GM13977 (cell line): ENCODE results near the gene EPDR1.

ENCODE experiments used
- DNase-seq: peaks from one replicate; pipeline ENCODE4 v3.0.0; 2012; ENCODE audit warnings: low spot score
- CTCF ChIP-seq: IDR thresholded peaks from 2 replicates; pipeline ENCODE4 v1.5.1; 2012; ENCODE audit warnings: mild to moderate bottlenecking, control low read depth; ENCODE audit not compliant: insufficient read depth; ENCODE audit errors: extremely low read depth, missing control alignments
- in situ Hi-C: fragments of 300-500 bp; cut with MboI; formaldehyde crosslinking; loops from one replicate; pipeline ENCODE4 v1.12.0; 2022; ENCODE audit warnings: low sequenced_read_pairs, low pct_unique_long_range_greater_than_20kb, mixed read lengths, inconsistent platforms; ENCODE audit not compliant: unreplicated experiment

Gene EPDR1

GRCh38 chr7:37999673-38000072 lies 79.2 kb downstream of the EPDR1 start:
- DNase-seq: no peak
- no peak for TF ChIP-seq CTCF
- in situ Hi-C loops: no loop called here

DNA sequence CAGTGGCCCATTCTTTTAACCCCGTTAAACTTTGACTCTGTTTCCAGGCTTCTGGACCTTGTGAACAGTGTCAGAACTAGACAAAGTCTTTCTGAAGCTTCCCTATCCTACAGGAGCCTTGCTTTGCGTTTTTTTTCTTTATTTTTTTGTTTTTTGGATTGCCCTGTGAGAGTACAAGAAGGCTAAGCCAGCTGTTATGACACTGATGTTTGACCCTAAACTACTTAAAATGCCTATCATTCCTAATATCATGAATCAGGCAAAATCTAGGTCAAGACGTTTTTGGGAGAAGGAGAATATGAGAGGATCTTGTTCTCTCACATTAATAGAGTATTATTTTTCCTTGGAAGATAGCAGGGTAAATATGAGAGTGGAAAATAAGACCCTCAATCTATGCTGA lies 79.8 kb downstream of the EPDR1 start:
- in situ Hi-C loops: no loop called here
- no peak for DNase-seq
- TF ChIP-seq CTCF: no peak
